CD4-positive, alpha-beta T cell (primary cell): Measurements from ENCODE around the gene CCSER2. TPM values are rescaled to one million over a fixed set of nuclear protein-coding genes. Genes with fewer than 3 reads are reported as not detected.

Experiments
- ATAC-seq: fragments of 200-7000 bp; cut with Tn5 transposase; one replicate; pipeline ENCODE4 v1.10.0; 2022; ENCODE audit warnings: mild to moderate bottlenecking; ENCODE audit not compliant: poor library complexity
- CTCF ChIA-PET: fragments of 350-600 bp; sonication (Branson Sonifier 250); formaldehyde crosslinking; loops from one replicate; lab custom pipeline; 2021; ENCODE audit warnings: antibody characterized with exemption, inconsistent platforms; lab: Charles Lee
- POLR2A ChIA-PET: fragments of 350-600 bp; sonication (Branson Sonifier 250); formaldehyde crosslinking; loops from one replicate; lab custom pipeline; 2021; ENCODE audit warnings: antibody characterized with exemption, inconsistent platforms; lab: Charles Lee
- DNase-seq, 14 experiments: peaks; one replicate each; pipeline ENCODE4 v3.0.0-alpha.2; 2013 to 2020; ENCODE audit warnings: mixed read lengths in 2 of 14
- H3K27ac ChIP-seq, 2 donors: one replicate each; pipeline versions ENCODE4 v1.5.1 to v1.7.0; 2013; ENCODE audit warnings: low read length in 2 of 2, low read depth in 1 of 2, mild to moderate bottlenecking in 1 of 2
- H3K27me3 ChIP-seq, 2 experiments: 1 replicate in 1 of 2; 2 replicates in 1 of 2; pipeline versions ENCODE4 v1.6.1 to v1.7.0; 2013; ENCODE audit warnings: low read length in 2 of 2, control low read depth in 1 of 2, mild to moderate bottlenecking in 1 of 2, moderate library complexity in 1 of 2; ENCODE audit not compliant: insufficient read depth in 2 of 2, control insufficient read depth in 1 of 2
- H3K36me3 ChIP-seq: one replicate; pipeline ENCODE4 v1.6.1; 2013; ENCODE audit warnings: low read length, control low read depth; ENCODE audit not compliant: insufficient read depth
- H3K4me1 ChIP-seq: one replicate; pipeline ENCODE4 v1.6.1; 2013; ENCODE audit warnings: low read length, control low read depth; ENCODE audit not compliant: insufficient read depth
- H3K4me3 ChIP-seq: one replicate; pipeline ENCODE4 v1.5.1; 2013; ENCODE audit warnings: mild to moderate bottlenecking, low read length, moderate library complexity
- H3K9me3 ChIP-seq, 2 experiments: 1 replicate in 1 of 2; 2 replicates in 1 of 2; pipeline versions ENCODE4 v1.6.1 to v1.7.0; 2013; ENCODE audit warnings: low read length in 2 of 2, mild to moderate bottlenecking in 2 of 2, control low read depth in 1 of 2, moderate library complexity in 1 of 2; ENCODE audit not compliant: control insufficient read depth in 1 of 2, insufficient read depth in 1 of 2
- H3K27ac Mint-ChIP-seq: one replicate; pipeline ENCODE4 v1.8.0; 2020; ENCODE audit warnings: mixed read lengths
- H3K27me3 Mint-ChIP-seq: one replicate; pipeline ENCODE4 v1.8.0; 2021; ENCODE audit warnings: mixed read lengths
- H3K36me3 Mint-ChIP-seq: one replicate; pipeline ENCODE4 v1.8.0; 2021; ENCODE audit warnings: low read depth, mixed read lengths
- H3K4me1 Mint-ChIP-seq: one replicate; pipeline ENCODE4 v1.8.0; 2021; ENCODE audit warnings: low read depth, mixed read lengths
- H3K4me3 Mint-ChIP-seq: one replicate; pipeline ENCODE4 v1.8.0; 2020; ENCODE audit warnings: mild to moderate bottlenecking, mixed read lengths
- H3K9me3 Mint-ChIP-seq: one replicate; pipeline ENCODE4 v1.8.0; 2020; ENCODE audit warnings: mixed read lengths
- CTCF ChIP-seq: fragments of 200-600 bp; IDR thresholded peaks from one replicate; pipeline ENCODE4 v1.8.0; 2022; ENCODE audit warnings: antibody characterized with exemption, mild to moderate bottlenecking
- intact Hi-C, 2 experiments: fragments of 100-400 bp; cut with DNase I in 1 of 2; cut with micrococcal nuclease in 1 of 2; formaldehyde crosslinking; loops; one replicate each; pipeline versions ENCODE4 v1.15.1 to v1.9.0; 2023 to 2025; cut with DNase I, micrococcal nuclease
- total RNA-seq, 174 experiments: library from RNA in 2 of 174; stranded (reverse) in 2 of 174; gene quantifications; one replicate each; pipeline ENCODE4 v1.2.3 and lab custom pipeline; 2021 to 2026

The CCSER2 gene
- total RNA-seq, 2 experiments from 2014 or later, result 134 to 148 TPM

- Mint-ChIP-seq H3K4me3 (no peak overlapping the region), H3K27me3 (no peaks in the 10 kb centered on the region), H3K27ac (peak overlapping the region; percentile 42), H3K4me1 (peaks cover 61% of the 10 kb centered on the region), H3K9me3 (peaks cover 4% of the 10 kb centered on the region), H3K36me3 (peaks cover 54% of the 10 kb centered on the region)
- no peaks in the 10 kb centered on the region for H3K27me3 ChIP-seq
- ChIA-PET CTCF (interaction anchor here (1.9 kb wide), 1 partner anchor 106 kb away, joined by 6 read pairs; no protein-coding TSS in a partner anchor), POLR2A (no interaction called here)
- no peaks in the 10 kb centered on the region for H3K4me1 ChIP-seq
- no peak overlapping the region for H3K27ac ChIP-seq
- no peak for ATAC-seq
- TF ChIP-seq CTCF, result no peak
- H3K36me3 ChIP-seq, result peaks cover 37% of the 10 kb centered on the region
- intact Hi-C loops, result no loop called here
- no peak for DNase-seq
- no peaks in the 10 kb centered on the region for H3K9me3 ChIP-seq
- H3K4me3 ChIP-seq, result no peak overlapping the region
Measured at GRCh38 chr10:84370283-84370682, 41.9 kb downstream of the CCSER2 start.

DNA sequence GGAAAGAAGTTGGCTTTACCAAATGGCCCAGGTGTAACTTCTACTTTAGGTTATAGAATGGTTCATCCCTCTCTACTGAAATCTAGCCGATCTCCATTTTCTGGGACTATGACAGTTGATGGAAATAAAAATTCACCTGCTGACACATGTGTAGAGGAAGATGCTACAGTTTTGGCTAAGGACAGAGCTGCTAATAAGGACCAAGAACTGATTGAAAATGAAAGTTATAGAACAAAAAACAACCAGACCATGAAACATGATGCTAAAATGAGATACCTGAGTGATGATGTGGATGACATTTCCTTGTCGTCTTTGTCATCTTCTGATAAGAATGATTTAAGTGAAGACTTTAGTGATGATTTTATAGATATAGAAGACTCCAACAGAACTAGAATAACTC lies 43.6 kb downstream of the CCSER2 start:
- no peak for DNase-seq
- H3K4me3 ChIP-seq, result no peak overlapping the region
- intact Hi-C loops, result no loop called here
- Mint-ChIP-seq H3K36me3 (peaks cover 65% of the 10 kb centered on the region), H3K27me3 (no peaks in the 10 kb centered on the region), H3K27ac (peak overlapping the region; percentile 15), H3K4me3 (no peak overlapping the region), H3K4me1 (peaks cover 61% of the 10 kb centered on the region), H3K9me3 (peaks cover 4% of the 10 kb centered on the region)
- no peak overlapping the region for H3K27ac ChIP-seq
- ATAC-seq, result no peak
- no peak for TF ChIP-seq CTCF
- H3K9me3 ChIP-seq, result no peaks in the 10 kb centered on the region
- no peaks in the 10 kb centered on the region for H3K4me1 ChIP-seq
- no peaks in the 10 kb centered on the region for H3K27me3 ChIP-seq
- peaks cover 42% of the 10 kb centered on the region for H3K36me3 ChIP-seq
- ChIA-PET POLR2A (interaction anchor here (1.5 kb wide), 1 partner anchor 38 kb away, joined by 4 read pairs; no protein-coding TSS in a partner anchor), CTCF (interaction anchor here (1.9 kb wide), 1 partner anchor 107 kb away, joined by 6 read pairs; no protein-coding TSS in a partner anchor)

DNA sequence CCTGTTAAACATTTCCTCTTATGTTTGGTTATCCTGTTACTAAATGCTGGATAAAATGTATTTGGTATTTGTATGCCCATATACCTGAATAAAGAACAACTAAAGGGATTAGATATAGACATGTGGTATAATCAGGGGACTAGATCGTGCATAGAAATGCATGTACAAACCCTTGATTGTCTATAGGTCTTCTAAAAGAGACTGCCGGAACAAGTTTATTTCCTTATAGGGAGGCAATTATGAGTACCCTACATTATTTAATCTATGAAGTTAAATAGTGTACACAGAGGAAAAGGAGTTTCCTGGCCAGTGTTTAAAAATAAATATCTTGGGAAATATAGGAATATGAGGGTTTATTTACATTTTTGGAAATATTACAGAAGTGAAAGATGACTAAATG lies 44.6 kb downstream of the CCSER2 start:
- no peak for TF ChIP-seq CTCF
- H3K4me3 Mint-ChIP-seq, result no peak overlapping the region
- DNase-seq (no peak), ATAC-seq (no peak)
- peaks cover 4% of the 10 kb centered on the region for H3K9me3 Mint-ChIP-seq
- Histone ChIP-seq H3K36me3 (peaks cover 45% of the 10 kb centered on the region), H3K4me1 (no peaks in the 10 kb centered on the region), H3K4me3 (no peak overlapping the region), H3K9me3 (no peaks in the 10 kb centered on the region), H3K27me3 (no peaks in the 10 kb centered on the region), H3K27ac (no peak overlapping the region)
- CTCF ChIA-PET, result interaction anchor here (0.9 kb wide), 3 partner anchors 20 to 57 kb away, joined by 3 read pairs; no protein-coding TSS in a partner anchor
- peaks cover 73% of the 10 kb centered on the region for H3K36me3 Mint-ChIP-seq
- no peaks in the 10 kb centered on the region for H3K27me3 Mint-ChIP-seq
- H3K4me1 Mint-ChIP-seq, result peaks cover 63% of the 10 kb centered on the region
- peak overlapping the region; percentile 15 for H3K27ac Mint-ChIP-seq
- POLR2A ChIA-PET, result no interaction called here
- intact Hi-C loops, result no loop called here
